ENCODE results near the gene TRPC4AP. TPM values are rescaled to one million over a fixed set of nuclear protein-coding genes. Genes with fewer than 3 reads are reported as not detected.

Gene TRPC4AP
- total RNA-seq, 4 donors from 2014 or later: 35.2 to 50.4 (median 47.2) TPM

DNA sequence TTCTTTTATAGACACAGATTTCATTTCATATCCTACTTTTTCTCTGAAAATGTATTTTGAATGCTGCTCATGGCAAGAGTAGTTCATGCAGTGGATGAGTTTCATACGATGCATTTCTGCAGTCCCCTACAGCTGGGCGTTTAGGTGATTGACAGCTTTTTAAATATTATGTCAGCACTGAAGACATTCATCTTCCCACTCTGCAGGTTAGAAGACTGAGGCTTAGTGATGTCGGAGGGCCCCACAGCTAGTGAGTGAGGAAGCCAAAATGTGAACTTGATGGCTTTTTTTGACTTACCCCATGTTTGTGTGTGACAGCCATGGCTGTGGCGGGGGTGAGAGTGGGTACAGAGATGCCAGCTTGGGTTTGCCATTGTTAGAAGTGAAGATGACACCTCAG, 103.5 kb downstream of the TRPC4AP start:
- intact Hi-C loops (cut with DNase I): no loop called here
- H3K9me3 ChIP-seq: no peaks in the 10 kb centered on the region
- no peak for TF ChIP-seq POLR2A (IDR thresholded peaks at IDR 0.05)
- TF ChIP-seq, protein P1, sequence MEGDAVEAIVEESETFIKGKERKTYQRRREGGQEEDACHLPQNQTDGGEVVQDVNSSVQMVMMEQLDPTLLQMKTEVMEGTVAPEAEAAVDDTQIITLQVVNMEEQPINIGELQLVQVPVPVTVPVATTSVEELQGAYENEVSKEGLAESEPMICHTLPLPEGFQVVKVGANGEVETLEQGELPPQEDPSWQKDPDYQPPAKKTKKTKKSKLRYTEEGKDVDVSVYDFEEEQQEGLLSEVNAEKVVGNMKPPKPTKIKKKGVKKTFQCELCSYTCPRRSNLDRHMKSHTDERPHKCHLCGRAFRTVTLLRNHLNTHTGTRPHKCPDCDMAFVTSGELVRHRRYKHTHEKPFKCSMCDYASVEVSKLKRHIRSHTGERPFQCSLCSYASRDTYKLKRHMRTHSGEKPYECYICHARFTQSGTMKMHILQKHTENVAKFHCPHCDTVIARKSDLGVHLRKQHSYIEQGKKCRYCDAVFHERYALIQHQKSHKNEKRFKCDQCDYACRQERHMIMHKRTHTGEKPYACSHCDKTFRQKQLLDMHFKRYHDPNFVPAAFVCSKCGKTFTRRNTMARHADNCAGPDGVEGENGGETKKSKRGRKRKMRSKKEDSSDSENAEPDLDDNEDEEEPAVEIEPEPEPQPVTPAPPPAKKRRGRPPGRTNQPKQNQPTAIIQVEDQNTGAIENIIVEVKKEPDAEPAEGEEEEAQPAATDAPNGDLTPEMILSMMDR (IDR thresholded peaks at IDR 0.05): no peak
- 78 to 80% methylated on average over 4 of the region's 4 CpGs for WGBS, 2 donors
- H3K4me1 ChIP-seq: peaks cover 0 to 6% (median 4%) of the 10 kb centered on the region in 3 donors
- H3K36me3 ChIP-seq: peaks cover 0 to 15% (median 0%) of the 10 kb centered on the region in 3 donors
- H3K27me3 ChIP-seq: peaks cover 0 to 25% (median 6%) of the 10 kb centered on the region in 4 donors
- no peak overlapping the region for H3K27ac ChIP-seq
- no peak overlapping the region for H3K4me3 ChIP-seq
- DNase-seq: no peak

DNA sequence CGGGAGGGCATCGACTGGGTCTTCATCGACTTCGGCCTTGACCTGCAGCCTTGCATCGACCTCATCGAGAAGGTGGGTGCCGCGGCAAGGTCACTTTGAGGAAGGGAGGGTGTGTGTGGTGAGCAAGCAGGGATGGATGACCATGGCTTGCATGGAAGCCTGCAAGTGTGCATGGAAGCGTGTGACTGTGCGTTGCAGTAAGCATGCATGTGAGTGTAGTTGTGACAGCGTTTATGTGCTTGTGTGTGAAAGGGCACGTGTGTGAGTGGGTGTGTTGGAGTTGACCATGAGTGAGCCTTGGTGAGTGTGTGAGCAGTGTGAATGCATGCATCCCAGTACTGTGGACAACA, 104.4 kb downstream of the TRPC4AP start:
- 82% methylated on average over 4 to 12 of the region's 12 CpGs for WGBS, 2 donors
- Histone ChIP-seq H3K27me3 (peaks cover 0 to 34% (median 6%) of the 10 kb centered on the region in 4 donors), H3K36me3 (peaks cover 0 to 6% (median 0%) of the 10 kb centered on the region in 3 donors), H3K4me1 (peaks cover 0 to 16% (median 4%) of the 10 kb centered on the region in 3 donors), H3K4me3 (no peak overlapping the region), H3K9me3 (no peaks in the 10 kb centered on the region), H3K27ac (no peak overlapping the region)
- intact Hi-C loops (cut with DNase I): no loop called here
- no peak for DNase-seq
- TF ChIP-seq POLR2A (IDR thresholded peaks at IDR 0.05): no peak
- TF ChIP-seq, protein P1 (IDR thresholded peaks at IDR 0.05): no peak

DNA sequence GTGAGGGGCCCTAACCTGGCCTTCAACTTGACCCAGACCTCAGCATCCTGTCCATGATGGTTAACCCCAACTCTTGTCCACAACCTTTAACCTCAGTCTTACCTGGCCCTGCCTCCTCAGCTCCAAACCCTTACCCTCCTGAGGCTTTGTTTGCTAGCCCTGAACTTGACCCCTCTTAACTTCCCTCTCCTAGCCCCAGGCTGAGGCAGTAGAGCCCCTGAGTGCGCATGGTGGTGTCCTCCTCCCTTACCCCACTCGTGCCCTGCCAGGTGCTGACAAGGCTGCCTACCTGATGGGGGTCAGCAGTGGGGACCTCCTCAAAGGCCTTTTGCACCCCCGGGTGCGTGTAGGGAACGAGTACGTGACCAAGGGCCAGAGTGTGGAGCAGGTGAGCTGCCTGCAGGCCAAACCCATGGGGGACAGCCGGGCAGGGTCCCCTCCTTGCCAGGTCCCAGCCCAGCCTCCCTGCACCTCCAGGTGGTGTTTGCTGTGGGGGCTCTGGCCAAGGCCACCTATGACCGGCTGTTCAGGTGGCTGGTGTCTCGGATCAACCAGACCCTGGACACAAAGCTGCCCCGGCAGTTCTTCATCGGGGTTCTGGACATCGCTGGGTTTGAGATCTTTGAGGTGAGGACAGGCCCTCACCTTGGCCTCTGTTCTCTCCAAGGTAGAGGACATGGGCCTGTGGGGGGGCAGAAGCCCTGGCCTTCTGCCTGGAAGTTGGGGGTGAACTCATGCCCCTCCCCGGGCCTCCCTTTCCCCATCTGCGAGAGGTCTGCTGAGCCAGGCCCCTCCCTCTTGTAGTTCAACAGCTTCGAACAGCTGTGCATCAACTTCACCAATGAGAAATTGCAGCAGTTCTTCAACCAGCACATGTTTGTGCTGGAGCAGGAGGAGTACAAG, 105.1 kb downstream of the TRPC4AP start:
- no peaks in the 10 kb centered on the region for H3K36me3 ChIP-seq
- H3K4me1 ChIP-seq: peaks cover 0 to 16% (median 4%) of the 10 kb centered on the region in 3 donors
- H3K4me3 ChIP-seq: no peak overlapping the region
- 25 to 60% methylated on average over 1 to 5 of the region's 15 CpGs for WGBS, 2 donors
- no peak for DNase-seq
- no peak for TF ChIP-seq POLR2A (IDR thresholded peaks at IDR 0.05)
- TF ChIP-seq, protein P1 (IDR thresholded peaks at IDR 0.05): no peak
- intact Hi-C loops (cut with DNase I): no loop called here
- H3K27ac ChIP-seq: no peak overlapping the region
- H3K9me3 ChIP-seq: no peaks in the 10 kb centered on the region
- peaks cover 0 to 40% (median 6%) of the 10 kb centered on the region in 4 donors for H3K27me3 ChIP-seq

DNA sequence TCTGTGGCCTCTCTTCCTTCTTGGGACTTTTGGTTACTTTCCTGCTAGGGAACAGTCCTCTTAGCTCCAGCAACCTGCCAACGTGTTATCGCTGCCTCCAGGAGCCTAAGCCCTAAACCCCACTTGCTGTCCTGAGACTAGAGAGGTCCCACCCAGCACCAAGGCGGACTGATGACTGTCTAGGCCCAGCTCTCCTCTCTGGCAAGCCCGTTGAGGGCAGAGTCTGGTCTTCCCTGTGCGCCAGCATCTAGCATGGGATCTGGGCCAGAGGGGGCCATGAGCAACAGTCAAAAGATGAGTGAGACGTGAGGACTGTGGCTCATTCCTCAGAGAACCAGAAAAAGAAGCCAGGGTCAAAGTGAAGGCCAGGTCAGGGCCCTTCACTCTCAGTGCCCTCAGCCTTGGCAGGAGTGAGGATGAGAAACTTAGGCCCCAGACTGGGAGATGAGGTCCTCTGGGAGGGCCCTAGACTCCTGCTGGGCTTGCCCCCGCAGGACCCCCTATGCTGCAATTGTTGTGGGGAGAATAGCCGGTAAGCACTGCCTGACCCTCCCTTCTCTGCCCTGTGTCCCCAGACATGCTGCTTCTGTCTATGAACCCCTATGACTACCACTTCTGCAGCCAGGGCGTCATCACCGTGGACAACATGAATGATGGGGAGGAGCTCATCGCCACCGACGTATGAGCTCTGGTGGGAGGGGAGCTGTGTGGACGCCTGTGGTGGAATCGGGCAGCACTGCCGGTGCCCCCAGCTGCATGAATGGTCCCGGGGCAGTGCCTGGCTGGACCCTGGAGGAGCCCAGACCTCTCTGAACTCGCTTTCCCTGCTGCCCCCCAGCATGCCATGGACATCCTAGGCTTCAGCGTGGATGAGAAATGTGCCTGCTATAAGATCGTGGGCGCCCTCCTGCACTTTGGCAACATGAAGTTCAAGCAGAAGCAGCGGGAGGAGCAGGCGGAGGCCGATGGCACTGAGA, 106.0 kb downstream of the TRPC4AP start:
- 73 to 74% methylated on average over 4 to 8 of the region's 24 CpGs for WGBS, 2 donors
- no peak for DNase-seq
- H3K36me3 ChIP-seq: no peaks in the 10 kb centered on the region
- TF ChIP-seq, protein P1 (IDR thresholded peaks at IDR 0.05): no peak
- H3K27me3 ChIP-seq: peaks cover 0 to 48% (median 6%) of the 10 kb centered on the region in 4 donors
- no peaks in the 10 kb centered on the region for H3K9me3 ChIP-seq
- intact Hi-C loops (cut with DNase I): no loop called here
- H3K27ac ChIP-seq: no peak overlapping the region
- peaks cover 0 to 16% (median 4%) of the 10 kb centered on the region in 3 donors for H3K4me1 ChIP-seq
- no peak overlapping the region for H3K4me3 ChIP-seq

Data from esophagus squamous epithelium (tissue), 5 donors.